Naive thymus-derived CD4-positive, alpha-beta T cell (primary cell): Measurements from ENCODE around the gene MPHOSPH9. TPM values are rescaled to one million over a fixed set of nuclear protein-coding genes. Genes with fewer than 3 reads are reported as not detected.

ENCODE experiments used
- ATAC-seq: fragments of 150-1000 bp; cut with Tn5 transposase; 2 replicates; pipeline ENCODE4 v1.10.0; 2021; ENCODE audit warnings: mild to moderate bottlenecking, moderate library complexity
- CTCF ChIA-PET: fragments of 350-600 bp; sonication (Branson Sonifier 250); formaldehyde crosslinking; loops from one replicate; lab custom pipeline; 2021; ENCODE audit warnings: antibody characterized with exemption; lab: Charles Lee
- POLR2A ChIA-PET: fragments of 350-600 bp; sonication (Branson Sonifier 250); formaldehyde crosslinking; loops from one replicate; lab custom pipeline; 2021; ENCODE audit warnings: antibody characterized with exemption, inconsistent platforms; lab: Charles Lee
- DNase-seq, 9 donors: peaks; one replicate each; pipeline versions ENCODE4 v3.0.0 to v3.0.0-alpha.2; 2020 to 2022; ENCODE audit warnings: mixed read lengths in 1 of 9
- H3K27ac ChIP-seq: one replicate; pipeline ENCODE4 v1.7.0; 2013; ENCODE audit warnings: mild to moderate bottlenecking, low read depth, low read length, moderate library complexity
- H3K27me3 ChIP-seq, 2 donors: one replicate each; pipeline ENCODE4 v1.7.0; 2013; ENCODE audit warnings: low read length in 2 of 2, mild to moderate bottlenecking in 2 of 2, moderate library complexity in 2 of 2; ENCODE audit not compliant: control insufficient read depth in 2 of 2, insufficient read depth in 2 of 2
- H3K36me3 ChIP-seq, 3 experiments: 1 replicate in 2 of 3; 2 replicates in 1 of 3; pipeline ENCODE4 v1.7.0; 2013; ENCODE audit warnings: low read length in 3 of 3, mild to moderate bottlenecking in 3 of 3, moderate library complexity in 1 of 3; ENCODE audit not compliant: insufficient read depth in 3 of 3, control insufficient read depth in 2 of 3
- H3K4me1 ChIP-seq, 2 donors: one replicate each; pipeline ENCODE4 v1.7.0; 2013; ENCODE audit warnings: low read length in 2 of 2, mild to moderate bottlenecking in 2 of 2, moderate library complexity in 1 of 2; ENCODE audit not compliant: control insufficient read depth in 2 of 2, insufficient read depth in 2 of 2
- H3K4me3 ChIP-seq: 2 replicates; pipeline ENCODE4 v1.7.0; 2013; ENCODE audit warnings: mild to moderate bottlenecking, low read length
- H3K9me3 ChIP-seq, 3 experiments: 1 replicate in 2 of 3; 2 replicates in 1 of 3; pipeline ENCODE4 v1.7.0; 2013; ENCODE audit warnings: low read length in 3 of 3; ENCODE audit not compliant: control insufficient read depth in 2 of 3
- H3K27ac Mint-ChIP-seq, 9 donors: one replicate each; pipeline ENCODE4 v1.8.0; 2020 to 2022; ENCODE audit warnings: mixed read lengths in 9 of 9, mild to moderate bottlenecking in 8 of 9, moderate library complexity in 5 of 9, inconsistent platforms in 2 of 9
- H3K27me3 Mint-ChIP-seq, 5 donors: one replicate each; pipeline ENCODE4 v1.8.0; 2021 to 2022; ENCODE audit warnings: mixed read lengths in 5 of 5, mild to moderate bottlenecking in 1 of 5
- H3K36me3 Mint-ChIP-seq, 5 donors: one replicate each; pipeline ENCODE4 v1.8.0; 2020 to 2022; ENCODE audit warnings: mixed read lengths in 5 of 5, mild to moderate bottlenecking in 3 of 5, inconsistent platforms in 1 of 5
- H3K4me1 Mint-ChIP-seq, 7 donors: one replicate each; pipeline ENCODE4 v1.8.0; 2020 to 2022; ENCODE audit warnings: mixed read lengths in 7 of 7, mild to moderate bottlenecking in 3 of 7, inconsistent platforms in 1 of 7
- H3K4me3 Mint-ChIP-seq, 10 donors: one replicate each; pipeline ENCODE4 v1.8.0; 2020 to 2022; ENCODE audit warnings: mild to moderate bottlenecking in 10 of 10, mixed read lengths in 10 of 10, moderate library complexity in 6 of 10, inconsistent platforms in 2 of 10
- H3K9me3 Mint-ChIP-seq, 11 donors: one replicate each; pipeline ENCODE4 v1.8.0; 2020 to 2022; ENCODE audit warnings: mixed read lengths in 11 of 11, mild to moderate bottlenecking in 4 of 11, inconsistent platforms in 1 of 11, moderate library complexity in 1 of 11
- intact Hi-C, 2 donors: fragments of 100-400 bp; cut with micrococcal nuclease; formaldehyde crosslinking; loops; one replicate each; pipeline ENCODE4 v1.15.1; 2023
- polyA plus RNA-seq, 2 donors: library from polyadenylated mRNA; unstranded; fragments of 300-500 nt; fragmentation: Illumina TruSeq; gene quantifications; one replicate each; pipeline ENCODE4 v1.2.3, GENCODE V29; 2021
- total RNA-seq, 6 experiments: library from RNA in 5 of 6; stranded (reverse) in 5 of 6; gene quantifications; 1 replicate in 5 of 6; 2 replicates in 1 of 6; pipeline ENCODE4 v1.2.3 and lab custom pipeline; 2021 to 2026

The MPHOSPH9 gene
- total and polyA plus RNA-seq, 7 experiments from 2014 or later: 34.0 to 102 (median 77.1) TPM

- peaks cover 0 to 5% (median 0%) of the 10 kb centered on the region in 5 donors for H3K36me3 Mint-ChIP-seq
- Histone ChIP-seq H3K27me3 (no peaks in the 10 kb centered on the region), H3K9me3 (no peaks in the 10 kb centered on the region), H3K36me3 (peaks cover 0 to 11% (median 4%) of the 10 kb centered on the region in 3 experiments), H3K27ac (no peak overlapping the region), H3K4me1 (no peaks in the 10 kb centered on the region), H3K4me3 (no peak overlapping the region)
- H3K9me3 Mint-ChIP-seq: no peaks in the 10 kb centered on the region
- ATAC-seq (no peak), DNase-seq (no peak)
- ChIA-PET CTCF (interaction anchor here (0.6 kb wide), 1 partner anchor 48 kb away, joined by 4 read pairs; no protein-coding TSS in a partner anchor), POLR2A (no interaction called here)
- no peak overlapping the region for H3K4me3 Mint-ChIP-seq
- H3K27me3 Mint-ChIP-seq: no peaks in the 10 kb centered on the region
- peaks cover 0 to 14% (median 6%) of the 10 kb centered on the region in 7 donors for H3K4me1 Mint-ChIP-seq
- H3K27ac Mint-ChIP-seq: peak overlapping the region in 2 of 9 donors; percentile 34 to 43
- intact Hi-C loops: no loop called here
Measured at GRCh38 chr12:123263196-123263817, 30.4 kb upstream of the MPHOSPH9 start.

GRCh38 chr12:123261196-123261595 is 28.3 kb upstream of the MPHOSPH9 start:
- ChIA-PET CTCF (interaction anchor here (0.6 kb wide), 1 partner anchor 175 kb away, joined by 3 read pairs; the partner anchor contains the start of gene RILPL2), POLR2A (interaction anchor here (0.7 kb wide), 1 partner anchor 191 kb away, joined by 4 read pairs; no protein-coding TSS in a partner anchor)
- H3K36me3 Mint-ChIP-seq: peaks cover 0 to 16% (median 5%) of the 10 kb centered on the region in 5 donors
- no peaks in the 10 kb centered on the region for H3K9me3 Mint-ChIP-seq
- Histone ChIP-seq H3K36me3 (peaks cover 0 to 28% (median 4%) of the 10 kb centered on the region in 3 experiments), H3K4me1 (no peaks in the 10 kb centered on the region), H3K4me3 (no peak overlapping the region), H3K9me3 (no peaks in the 10 kb centered on the region), H3K27ac (no peak overlapping the region), H3K27me3 (no peaks in the 10 kb centered on the region)
- intact Hi-C loops: no loop called here
- H3K4me1 Mint-ChIP-seq: peaks cover 0 to 9% (median 0%) of the 10 kb centered on the region in 7 donors
- ATAC-seq (no peak), DNase-seq (no peak)
- H3K27me3 Mint-ChIP-seq: no peaks in the 10 kb centered on the region
- no peak overlapping the region for H3K4me3 Mint-ChIP-seq
- peak overlapping the region in 3 of 9 donors; percentile 3 to 75 (median 4) for H3K27ac Mint-ChIP-seq

GRCh38 chr12:123260081-123260480 is 27.1 kb upstream of the MPHOSPH9 start:
- POLR2A ChIA-PET: no interaction called here
- peaks cover 0 to 9% (median 0%) of the 10 kb centered on the region in 7 donors for H3K4me1 Mint-ChIP-seq
- no peaks in the 10 kb centered on the region for H3K4me1 ChIP-seq
- no peak for DNase-seq
- intact Hi-C loops: no loop called here
- H3K27me3 Mint-ChIP-seq: no peaks in the 10 kb centered on the region
- no peak overlapping the region for H3K4me3 Mint-ChIP-seq
- H3K9me3 ChIP-seq: no peaks in the 10 kb centered on the region
- ATAC-seq: no peak
- no peak overlapping the region for H3K4me3 ChIP-seq
- peaks cover 0 to 21% (median 5%) of the 10 kb centered on the region in 5 donors for H3K36me3 Mint-ChIP-seq
- H3K9me3 Mint-ChIP-seq: no peaks in the 10 kb centered on the region
- no peaks in the 10 kb centered on the region for H3K27me3 ChIP-seq
- H3K27ac ChIP-seq: no peak overlapping the region
- H3K27ac Mint-ChIP-seq: peak overlapping the region in 3 of 9 donors; percentile 3 to 40 (median 28)
- peaks cover 0 to 38% (median 4%) of the 10 kb centered on the region in 3 experiments for H3K36me3 ChIP-seq
- CTCF ChIA-PET: interaction anchor here (0.6 kb wide), 1 partner anchor 349 kb away, joined by 4 read pairs; no protein-coding TSS in a partner anchor

- DNase-seq (no peak), ATAC-seq (no peak)
- Histone ChIP-seq H3K27ac (no peak overlapping the region), H3K9me3 (no peaks in the 10 kb centered on the region), H3K36me3 (peaks cover 0 to 53% (median 4%) of the 10 kb centered on the region in 3 experiments), H3K4me3 (no peak overlapping the region), H3K27me3 (no peaks in the 10 kb centered on the region), H3K4me1 (no peaks in the 10 kb centered on the region)
- Mint-ChIP-seq H3K4me3 (no peak overlapping the region), H3K9me3 (no peaks in the 10 kb centered on the region), H3K4me1 (peaks cover 0 to 6% (median 2%) of the 10 kb centered on the region in 7 donors), H3K36me3 (peaks cover 2 to 28% (median 6%) of the 10 kb centered on the region in 5 donors), H3K27ac (no peak overlapping the region), H3K27me3 (no peaks in the 10 kb centered on the region)
- intact Hi-C loops: no loop called here
- POLR2A ChIA-PET: interaction anchor here (0.6 kb wide), 2 partner anchors 33 to 365 kb away, joined by 3 read pairs; no protein-coding TSS in a partner anchor
- CTCF ChIA-PET: no interaction called here
Measured at GRCh38 chr12:123258593-123258992, 25.7 kb upstream of the MPHOSPH9 start.

- H3K9me3 ChIP-seq: no peaks in the 10 kb centered on the region
- H3K27me3 ChIP-seq: no peaks in the 10 kb centered on the region
- no peaks in the 10 kb centered on the region for H3K27me3 Mint-ChIP-seq
- H3K27ac Mint-ChIP-seq: peak overlapping the region in 2 of 9 donors; percentile 17 to 57
- H3K36me3 Mint-ChIP-seq: peaks cover 3 to 34% (median 13%) of the 10 kb centered on the region in 5 donors
- CTCF ChIA-PET: interaction anchor here (0.6 to 1.3 kb wide), 2 partner anchors 17 to 490 kb away, joined by 3 to 4 read pairs; no protein-coding TSS in a partner anchor
- peaks cover 0 to 69% (median 4%) of the 10 kb centered on the region in 3 experiments for H3K36me3 ChIP-seq
- no peak overlapping the region for H3K27ac ChIP-seq
- no peak for ATAC-seq
- intact Hi-C loops: no loop called here
- peaks cover 12 to 31% (median 21%) of the 10 kb centered on the region in 7 donors for H3K4me1 Mint-ChIP-seq
- POLR2A ChIA-PET: no interaction called here
- DNase-seq: no peak
- no peak overlapping the region for H3K4me3 Mint-ChIP-seq
- no peak overlapping the region for H3K4me3 ChIP-seq
- no peaks in the 10 kb centered on the region for H3K9me3 Mint-ChIP-seq
- H3K4me1 ChIP-seq: peaks cover 6 to 12% of the 10 kb centered on the region in 2 donors
Measured at GRCh38 chr12:123254853-123255446, 22.0 kb upstream of the MPHOSPH9 start.

- POLR2A ChIA-PET: no interaction called here
- Mint-ChIP-seq H3K4me1 (peaks cover 16 to 35% (median 25%) of the 10 kb centered on the region in 7 donors), H3K4me3 (no peak overlapping the region), H3K27me3 (no peaks in the 10 kb centered on the region), H3K9me3 (no peaks in the 10 kb centered on the region), H3K36me3 (peaks cover 3 to 39% (median 16%) of the 10 kb centered on the region in 5 donors), H3K27ac (peak overlapping the region in 4 of 9 donors; percentile 4 to 57 (median 27))
- intact Hi-C loops: no loop called here
- Histone ChIP-seq H3K4me1 (peaks cover 6 to 12% of the 10 kb centered on the region in 2 donors), H3K27me3 (no peaks in the 10 kb centered on the region), H3K4me3 (no peak overlapping the region), H3K36me3 (peaks cover 0 to 72% (median 0%) of the 10 kb centered on the region in 3 experiments), H3K27ac (no peak overlapping the region), H3K9me3 (no peaks in the 10 kb centered on the region)
- no peak for ATAC-seq
- no peak for DNase-seq
- CTCF ChIA-PET: interaction anchor here (0.6 kb wide), 1 partner anchor 18 kb away, joined by 3 read pairs; no protein-coding TSS in a partner anchor
Measured at GRCh38 chr12:123253641-123254459, 20.9 kb upstream of the MPHOSPH9 start.
